ENCODE measurements around the gene SLC37A1.

SLC37A1 gene

GRCh38 chr21:42580793-42581321, 67.2 kb downstream of the SLC37A1 start:
- FAIRE-seq: no peak

- FAIRE-seq: no peak
These were observed 67.8 kb downstream of the SLC37A1 start for GRCh38 chr21:42581336-42581992.

GRCh38 chr21:42581993-42582786, 68.5 kb downstream of the SLC37A1 start:
- no peak for FAIRE-seq

- FAIRE-seq: no peak
These were observed 69.3 kb downstream of the SLC37A1 start for GRCh38 chr21:42582787-42583476.

GRCh38 chr21:42583477-42584295, 70.0 kb downstream of the SLC37A1 start:
- no peak for FAIRE-seq

- FAIRE-seq: no peak
These were observed 70.6 kb downstream of the SLC37A1 start for GRCh38 chr21:42584296-42584641.

GRCh38 chr21:42585881-42586280, 72.2 kb downstream of the SLC37A1 start:
- no peak for FAIRE-seq

- FAIRE-seq: no peak
These were observed 72.8 kb downstream of the SLC37A1 start for GRCh38 chr21:42586406-42586805.

GRCh38 chr21:42587036-42587435, 73.4 kb downstream of the SLC37A1 start:
- no peak for FAIRE-seq

- FAIRE-seq: no peak
These were observed 76.9 kb downstream of the SLC37A1 start for GRCh38 chr21:42590431-42591131.

GRCh38 chr21:42591170-42591869, 77.7 kb downstream of the SLC37A1 start:
- FAIRE-seq: no peak

GRCh38 chr21:42592156-42592820, 78.6 kb downstream of the SLC37A1 start:
- FAIRE-seq: no peak

- FAIRE-seq: no peak
These were observed 79.6 kb downstream of the SLC37A1 start for GRCh38 chr21:42593007-42593814.

GRCh38 chr21:42594616-42595282, 81.1 kb downstream of the SLC37A1 start:
- no peak for FAIRE-seq

GRCh38 chr21:42595283-42596187, 81.9 kb downstream of the SLC37A1 start:
- no peak for FAIRE-seq

- FAIRE-seq: no peak
These were observed 83.0 kb downstream of the SLC37A1 start for GRCh38 chr21:42596657-42597056.

- FAIRE-seq: no peak
These were observed 84.0 kb downstream of the SLC37A1 start for GRCh38 chr21:42597487-42598158.
